ENCODE data around the gene ZNF845.

DNA sequence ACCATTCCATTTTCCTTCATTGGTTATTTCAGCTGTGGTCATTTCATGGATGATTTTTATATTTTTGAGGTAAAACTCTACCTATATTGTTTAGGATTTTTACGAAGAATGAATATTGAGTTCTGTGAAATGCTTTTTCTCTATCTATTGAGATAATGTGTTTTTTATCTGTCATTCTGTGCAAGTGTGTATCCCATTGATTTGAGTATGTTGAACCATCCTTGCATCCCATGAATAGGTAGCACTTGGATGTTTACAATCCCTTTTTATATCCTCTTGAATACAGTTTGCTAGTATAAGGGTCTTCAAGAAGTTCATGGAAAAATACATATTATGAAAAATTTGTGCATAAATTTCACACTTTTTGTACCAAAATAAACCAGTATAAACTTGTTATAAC, 22.2 kb downstream of the ZNF845 start:
- TF ChIP-seq, protein P1, sequence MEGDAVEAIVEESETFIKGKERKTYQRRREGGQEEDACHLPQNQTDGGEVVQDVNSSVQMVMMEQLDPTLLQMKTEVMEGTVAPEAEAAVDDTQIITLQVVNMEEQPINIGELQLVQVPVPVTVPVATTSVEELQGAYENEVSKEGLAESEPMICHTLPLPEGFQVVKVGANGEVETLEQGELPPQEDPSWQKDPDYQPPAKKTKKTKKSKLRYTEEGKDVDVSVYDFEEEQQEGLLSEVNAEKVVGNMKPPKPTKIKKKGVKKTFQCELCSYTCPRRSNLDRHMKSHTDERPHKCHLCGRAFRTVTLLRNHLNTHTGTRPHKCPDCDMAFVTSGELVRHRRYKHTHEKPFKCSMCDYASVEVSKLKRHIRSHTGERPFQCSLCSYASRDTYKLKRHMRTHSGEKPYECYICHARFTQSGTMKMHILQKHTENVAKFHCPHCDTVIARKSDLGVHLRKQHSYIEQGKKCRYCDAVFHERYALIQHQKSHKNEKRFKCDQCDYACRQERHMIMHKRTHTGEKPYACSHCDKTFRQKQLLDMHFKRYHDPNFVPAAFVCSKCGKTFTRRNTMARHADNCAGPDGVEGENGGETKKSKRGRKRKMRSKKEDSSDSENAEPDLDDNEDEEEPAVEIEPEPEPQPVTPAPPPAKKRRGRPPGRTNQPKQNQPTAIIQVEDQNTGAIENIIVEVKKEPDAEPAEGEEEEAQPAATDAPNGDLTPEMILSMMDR (conservative IDR thresholded peaks at IDR 0.05 in 1 of 2, IDR thresholded peaks at IDR 0.05 in 1 of 2; ENCODE audit: extremely low read depth in 1 of 2, insufficient read depth in 1 of 2, low read depth in 1 of 2, low read length in 2 of 2): no peak
- no peak for TF ChIP-seq EZH2 (IDR thresholded peaks at IDR 0.05; ENCODE audit: borderline replicate concordance, low read length)

All from mammary epithelial cell (primary cell).